ENCODE results near the gene AGAP6.
"Not testable (repeated sequence)": the region's sequence is repeated elsewhere in the genome, so short reads cannot be mapped to it uniquely, and the experiment has no call there.

AGAP6 gene

DNA sequence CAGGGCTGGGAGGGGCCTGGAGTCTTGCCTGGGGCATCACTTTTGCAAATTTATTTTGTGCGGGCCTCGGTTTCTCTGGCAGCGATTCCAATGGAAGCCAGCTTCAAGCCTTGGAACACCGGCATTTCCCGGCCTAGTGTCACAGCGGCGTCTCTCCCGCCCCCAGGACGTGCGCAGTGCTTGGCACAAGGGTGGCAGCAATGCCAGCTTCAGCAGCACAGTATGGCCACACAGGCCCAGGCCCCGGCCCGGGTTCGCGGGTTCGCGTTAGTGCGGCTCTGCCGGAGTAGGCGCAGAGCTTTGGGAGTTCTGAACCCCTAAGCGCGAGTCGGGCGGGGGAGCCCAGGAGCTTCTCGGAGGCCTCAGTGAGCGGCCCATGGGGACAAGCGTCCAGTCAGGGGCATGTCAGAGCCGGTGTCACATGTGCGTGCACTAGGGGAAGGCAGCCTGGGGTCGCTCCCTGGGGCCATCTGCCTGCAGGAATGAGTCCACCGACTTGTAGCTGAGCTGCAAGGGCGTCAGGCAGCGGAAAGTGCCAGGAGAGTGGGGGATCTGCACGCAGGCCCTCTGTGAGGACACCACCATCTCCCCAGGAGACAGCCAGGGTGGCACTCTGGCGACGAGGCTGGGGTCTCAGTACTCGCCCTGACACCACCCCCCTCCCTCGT, 36.6 kb downstream of the AGAP6 start:
- not testable (repeated sequence) for DNase-seq (ENCODE audit: extremely low read depth in 1 of 2, low read depth in 1 of 2)

DNA sequence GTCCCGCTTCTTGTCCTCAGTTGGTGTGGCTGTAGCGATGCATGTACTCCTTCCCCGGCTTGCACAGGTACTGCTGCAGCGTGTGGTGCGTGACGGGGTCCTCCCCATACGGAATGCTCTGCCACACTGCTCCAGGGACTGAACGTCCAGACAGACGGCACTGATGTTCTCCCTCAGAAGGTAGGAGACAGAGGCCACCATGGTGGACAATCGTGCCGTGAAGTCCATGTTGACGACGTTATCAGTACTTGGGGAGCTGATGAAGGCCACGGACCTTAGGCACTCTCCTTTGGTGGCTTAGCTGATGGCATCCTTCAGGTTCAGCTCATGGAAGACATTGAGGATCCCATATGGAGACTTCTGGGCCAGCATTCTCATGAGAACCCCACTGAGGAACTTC, 37.4 kb downstream of the AGAP6 start:
- DNase-seq (ENCODE audit: extremely low read depth in 1 of 2, low read depth in 1 of 2) = no peak

DNA sequence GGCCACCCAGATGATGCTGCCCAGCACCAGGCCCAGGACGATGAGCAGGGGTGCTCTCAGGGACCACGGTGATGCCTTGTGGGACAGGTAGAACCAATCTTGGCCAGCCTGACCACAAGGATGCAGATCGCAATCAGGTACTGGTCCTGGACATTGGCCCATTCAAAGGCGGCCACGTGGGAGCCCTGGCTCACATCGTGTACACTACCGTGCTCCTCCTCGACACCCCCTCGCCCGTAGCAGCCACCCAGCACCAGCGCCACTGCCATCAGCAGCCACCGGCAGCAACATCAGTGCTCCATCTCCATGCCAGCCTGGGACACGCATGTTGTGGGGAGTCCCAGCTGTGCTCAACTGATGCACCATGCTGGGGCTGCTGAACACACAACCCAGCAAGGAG, 39.0 kb downstream of the AGAP6 start:
- no peak for DNase-seq (ENCODE audit: extremely low read depth in 1 of 2, low read depth in 1 of 2)

DNA sequence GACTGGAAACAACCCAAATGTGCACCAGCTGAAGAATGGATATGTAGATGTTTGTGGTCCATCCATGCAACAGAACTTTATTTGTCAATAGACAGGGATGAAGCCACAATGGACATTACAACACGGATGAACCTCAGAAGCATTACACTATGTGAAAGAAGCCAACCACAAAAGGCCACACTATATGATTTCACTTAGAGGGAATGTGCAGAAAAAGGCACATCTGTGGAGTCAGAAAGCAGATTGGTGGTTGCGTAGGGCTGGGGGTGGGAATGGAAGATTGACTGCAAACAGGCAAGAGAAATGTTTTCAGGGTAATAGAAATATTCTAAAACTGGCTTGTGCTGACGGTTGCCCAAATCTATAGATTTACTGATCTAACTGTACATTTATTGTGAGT, 45.3 kb downstream of the AGAP6 start:
- no peak for DNase-seq (ENCODE audit: extremely low read depth in 1 of 2, low read depth in 1 of 2)

DNA sequence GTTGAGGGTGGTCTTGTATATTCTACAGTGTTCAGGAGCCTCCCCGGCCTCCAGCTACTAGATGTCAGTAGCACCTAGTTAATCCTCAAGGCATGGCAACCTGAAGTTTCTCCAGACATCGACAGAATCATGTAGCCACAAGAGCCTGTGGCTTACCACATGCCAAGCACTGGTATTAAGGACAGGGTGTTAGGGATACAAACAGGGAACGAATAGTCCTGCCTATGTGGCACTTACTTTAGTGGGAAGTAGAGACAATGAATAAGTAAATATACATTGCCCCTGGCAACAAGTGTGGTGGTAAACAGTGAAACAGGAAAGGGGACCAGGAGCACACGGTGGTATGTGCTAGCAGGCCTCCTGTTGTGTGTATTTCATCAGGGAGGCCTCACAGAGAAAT, 47.1 kb downstream of the AGAP6 start:
- not testable (repeated sequence) for DNase-seq (ENCODE audit: extremely low read depth in 1 of 2, low read depth in 1 of 2)

DNA sequence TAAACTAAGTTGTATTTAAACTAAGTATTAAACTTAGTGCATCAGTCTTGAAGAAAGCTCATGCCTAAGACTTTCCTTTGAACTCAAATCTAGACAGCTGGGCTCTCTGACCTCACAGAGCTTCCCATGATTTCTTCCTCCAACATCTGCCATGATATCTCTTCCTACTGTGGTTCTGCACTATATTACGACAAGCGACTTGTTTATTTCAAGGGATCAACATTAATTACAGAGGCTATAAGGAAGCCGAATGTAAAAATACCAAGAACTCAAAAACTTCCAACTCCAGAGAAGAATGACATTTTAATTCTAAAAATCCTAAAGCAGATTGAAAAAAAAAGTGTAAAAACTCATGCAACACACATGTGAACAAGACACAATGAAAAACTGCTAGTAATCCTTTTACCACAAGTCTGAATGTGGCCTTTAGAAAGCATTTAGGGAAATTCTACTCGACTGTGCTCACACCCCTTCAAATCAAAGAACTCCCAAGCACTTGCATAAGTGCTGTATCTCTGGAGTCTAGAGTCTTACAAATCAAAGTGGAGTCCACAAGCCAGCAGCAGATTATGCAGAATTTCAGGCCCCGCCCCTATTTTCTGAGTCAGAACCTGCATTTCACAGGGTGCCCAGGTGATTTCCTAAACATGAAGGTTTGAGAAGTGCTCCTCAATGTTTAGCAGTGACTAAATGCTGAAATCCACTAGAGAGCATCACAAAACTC, 56.9 kb downstream of the AGAP6 start:
- no peak for DNase-seq (ENCODE audit: extremely low read depth in 1 of 2, low read depth in 1 of 2)

DNA sequence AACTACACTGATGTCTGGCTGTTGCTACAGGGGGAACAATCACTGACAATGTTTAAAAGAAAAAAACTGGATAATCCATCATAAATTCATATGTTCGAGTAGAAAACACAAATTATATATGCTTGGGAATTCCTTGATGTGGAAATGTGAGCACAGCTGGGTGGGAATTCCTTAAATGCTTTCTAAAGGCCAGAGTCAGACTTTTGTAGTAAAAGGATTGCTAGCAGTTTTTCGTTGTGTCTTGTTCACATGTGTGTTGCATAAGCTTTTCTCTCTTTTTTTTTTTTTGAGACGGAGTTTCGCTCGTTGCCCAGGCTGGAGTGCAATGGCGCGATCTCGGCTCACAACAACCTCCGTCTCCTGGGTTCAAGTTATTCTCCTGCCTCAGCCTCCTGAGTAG, 58.3 kb downstream of the AGAP6 start:
- not testable (repeated sequence) for DNase-seq (ENCODE audit: extremely low read depth in 1 of 2, low read depth in 1 of 2)

DNA sequence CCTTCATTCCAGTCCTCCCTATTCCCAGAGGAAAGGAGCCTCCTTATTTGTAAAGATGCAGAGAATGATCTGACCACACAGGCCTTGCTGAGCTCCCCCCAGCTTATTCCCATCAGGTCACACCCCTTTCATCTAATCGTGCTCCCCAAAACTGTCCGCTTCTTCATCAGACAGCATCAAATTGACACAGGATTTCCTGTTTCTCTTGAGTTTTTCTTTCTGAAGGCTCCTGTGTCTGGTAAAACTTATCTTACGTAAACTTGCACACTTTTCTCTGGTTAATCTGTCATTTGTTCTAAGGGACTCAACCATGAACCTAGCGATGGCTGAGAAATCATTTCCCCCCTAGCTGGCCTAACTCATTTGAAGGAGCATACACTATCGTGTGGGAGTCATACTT, 59.4 kb downstream of the AGAP6 start:
- DNase-seq (ENCODE audit: extremely low read depth in 1 of 2, low read depth in 1 of 2) = not testable (repeated sequence)

DNA sequence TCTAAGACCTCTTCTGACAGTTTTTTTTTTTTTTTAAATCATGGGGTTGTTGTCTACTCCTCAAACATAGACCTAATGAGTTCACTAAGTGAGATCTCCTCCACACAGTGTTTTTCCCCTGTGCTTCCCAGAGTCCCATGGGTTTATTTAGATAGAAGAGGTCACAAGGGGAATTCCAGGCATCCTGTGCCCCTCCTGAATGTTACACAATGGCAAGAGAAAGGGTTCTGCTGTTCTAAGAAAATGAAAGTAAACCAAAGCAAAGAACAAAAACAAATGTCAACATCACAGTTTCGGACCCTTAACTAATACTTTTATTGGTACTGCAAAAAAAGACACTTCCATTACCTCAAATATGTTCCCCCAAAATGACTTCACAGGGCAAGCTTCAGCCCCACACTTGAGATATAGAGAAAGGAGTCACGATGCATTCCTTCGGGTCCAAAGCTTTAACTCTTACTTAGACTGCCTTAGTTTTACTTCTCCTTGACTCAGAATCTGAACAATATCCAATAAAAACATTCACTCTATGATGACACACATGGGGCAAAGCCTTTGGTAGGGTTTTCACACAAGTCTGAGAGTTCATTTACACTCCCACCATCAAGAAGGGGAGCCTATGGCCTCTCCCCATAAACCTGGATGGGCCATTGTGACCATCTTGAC, 63.9 kb downstream of the AGAP6 start:
- not testable (repeated sequence) for DNase-seq (ENCODE audit: extremely low read depth in 1 of 2, low read depth in 1 of 2)

DNA sequence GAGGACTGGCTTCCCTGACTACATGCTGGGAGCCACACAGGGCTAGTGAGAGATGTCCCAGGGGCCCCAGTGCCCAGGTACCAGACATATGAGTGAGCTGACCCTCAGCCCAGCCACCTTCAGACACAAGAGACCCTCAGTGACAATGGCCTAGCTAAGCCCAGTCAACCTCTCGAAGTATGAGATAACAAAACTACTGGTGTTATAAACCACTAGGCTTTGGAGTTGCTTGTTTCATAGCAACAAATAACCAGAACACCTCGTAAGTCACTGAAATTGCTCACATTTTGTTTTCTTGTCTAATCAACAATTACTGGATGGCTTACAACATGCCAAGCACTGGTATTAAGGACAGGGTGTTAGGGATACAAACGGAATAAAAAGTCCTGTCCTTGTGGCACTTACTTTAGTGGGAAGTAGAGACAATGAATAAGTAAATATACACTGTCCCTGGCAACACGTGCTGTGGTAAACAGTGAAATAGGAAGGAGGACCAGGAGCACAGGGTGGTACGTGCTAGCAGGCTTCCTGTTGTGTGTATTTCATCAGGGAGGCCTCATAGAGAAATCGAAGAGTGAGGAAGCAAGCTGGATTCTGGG, 64.7 kb downstream of the AGAP6 start:
- not testable (repeated sequence) for DNase-seq (ENCODE audit: extremely low read depth in 1 of 2, low read depth in 1 of 2)

DNA sequence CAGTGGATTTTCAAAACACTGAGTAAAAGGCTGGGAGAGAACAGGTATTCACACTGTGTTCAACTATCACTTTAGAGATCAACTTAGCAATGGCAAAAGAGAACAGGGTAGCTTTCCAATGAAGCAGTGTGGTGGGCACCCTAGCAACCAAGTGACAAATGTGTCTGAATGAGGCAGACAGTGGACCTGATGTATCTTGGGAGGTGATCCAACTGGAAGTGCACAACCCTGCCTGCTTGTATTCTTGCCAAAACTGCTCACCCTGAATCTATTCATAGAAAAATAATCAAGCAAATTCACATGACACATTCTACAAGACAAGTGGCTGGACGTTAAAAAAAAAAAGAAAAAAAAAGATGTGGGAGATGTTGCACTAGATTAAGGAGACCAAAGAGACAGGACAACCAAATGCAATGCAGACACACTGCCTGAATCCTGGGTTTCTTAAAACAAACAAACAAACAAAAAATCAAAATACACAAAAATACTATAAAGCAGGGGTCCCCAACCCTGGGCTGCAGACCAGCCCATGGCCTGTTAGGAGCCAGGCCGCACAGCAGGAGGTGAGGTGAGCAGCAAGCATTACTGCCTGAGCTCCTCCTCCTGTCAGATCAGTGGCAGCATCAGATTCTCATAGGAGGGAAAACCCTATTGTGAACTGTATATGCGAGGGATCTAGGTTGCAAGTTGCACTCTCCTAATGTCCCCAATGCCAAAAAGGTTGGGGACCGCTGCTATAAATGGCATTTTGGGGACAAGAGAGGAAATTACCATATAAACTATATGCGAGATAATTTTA, 67.5 kb downstream of the AGAP6 start:
- not testable (repeated sequence) for DNase-seq (ENCODE audit: extremely low read depth in 1 of 2, low read depth in 1 of 2)

DNA sequence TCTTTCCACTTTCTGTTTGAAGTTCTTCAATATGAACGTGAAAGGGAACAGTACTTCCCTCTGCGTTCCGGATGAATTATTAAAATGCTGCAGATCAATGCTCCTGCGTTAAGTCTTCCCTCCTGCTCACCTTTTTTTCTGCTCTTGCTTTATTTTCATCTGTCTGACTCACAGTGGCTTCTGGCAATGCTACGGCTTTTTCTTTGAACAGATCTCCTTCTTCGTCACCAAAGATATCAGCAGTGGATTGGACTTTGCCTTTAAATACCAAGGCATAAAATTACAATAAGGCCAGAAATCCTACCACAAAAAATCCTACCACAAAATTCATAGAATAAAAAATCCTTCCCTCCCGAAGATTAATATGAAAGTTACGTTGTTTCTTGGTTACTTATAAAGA, 68.4 kb downstream of the AGAP6 start:
- not testable (repeated sequence) for DNase-seq (ENCODE audit: extremely low read depth in 1 of 2, low read depth in 1 of 2)

DNA sequence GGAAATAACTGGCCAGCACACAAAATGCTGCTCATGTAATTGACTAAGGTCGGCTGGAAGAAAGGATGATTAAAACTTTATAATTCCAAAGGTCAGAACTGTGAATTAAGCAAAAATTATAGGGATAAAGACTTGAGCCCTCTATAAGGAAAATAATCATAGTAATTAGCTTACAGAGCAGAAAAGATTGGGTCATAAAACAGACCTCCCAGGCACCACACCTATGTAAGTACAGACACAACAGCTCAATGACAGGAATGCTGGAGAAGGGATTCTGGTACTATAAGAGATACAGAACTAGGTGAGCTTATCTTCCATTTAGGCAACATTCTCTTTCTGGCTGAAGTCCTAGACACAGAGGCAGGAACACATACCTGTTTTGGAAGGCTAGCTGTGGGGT, 70.5 kb downstream of the AGAP6 start:
- DNase-seq (ENCODE audit: extremely low read depth in 1 of 2, low read depth in 1 of 2) = not testable (repeated sequence)

DNA sequence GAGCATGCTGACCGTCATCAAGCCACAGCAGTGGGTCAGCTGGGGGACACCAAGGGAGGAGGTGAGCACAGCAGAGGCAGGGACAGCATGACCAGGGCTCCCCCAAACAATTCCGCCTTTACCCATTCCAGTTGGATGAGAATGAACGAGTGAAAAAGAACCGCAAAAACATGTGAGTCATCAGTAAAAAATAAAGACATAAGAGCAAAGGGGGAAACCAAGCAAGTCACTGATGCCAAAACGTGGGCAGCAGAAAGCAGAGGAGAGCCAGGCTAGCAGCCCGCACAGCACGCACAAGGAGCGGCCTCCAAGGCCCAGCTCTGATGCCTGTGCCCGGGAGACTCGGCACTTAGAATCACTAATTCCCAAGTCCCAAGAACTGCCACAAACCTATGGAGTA, 71.7 kb downstream of the AGAP6 start:
- DNase-seq (ENCODE audit: extremely low read depth in 1 of 2, low read depth in 1 of 2) = not testable (repeated sequence)

Data from activated CD8-positive, alpha-beta memory T cell treated with anti-CD3 and anti-CD28 coated beads for 1 hour (primary cell).